Measurements from ENCODE around the gene STIMATE.

GRCh38 chr3:52822363-52822762 lies 75.0 kb downstream of the STIMATE start:
- TF ChIP-seq CTCF (IDR thresholded peaks at IDR 0.05) (no peak), POLR2A (IDR thresholded peaks at IDR 0.05) (no peak), EP300 (IDR thresholded peaks at IDR 0.05) (no peak), POLR2AphosphoS5 (IDR thresholded peaks at IDR 0.05) (no peak)
